Stimulated activated CD4-positive, alpha-beta T cell treated with anti-CD3 and anti-CD28 coated beads, Interleukin-4, amount 100 ng/mL, for 1 hour (primary cell): Measurements from ENCODE around the gene QRSL1.
"Not testable (repeated sequence)": the region's sequence is repeated elsewhere in the genome, so short reads cannot be mapped to it uniquely, and the experiment has no call there.

Source experiments
- DNase-seq: peaks from one replicate; pipeline ENCODE4 v3.0.0-alpha.2; 2020

Gene QRSL1

GRCh38 chr6:106688177-106688951 is 59.0 kb downstream of the QRSL1 start:
- no peak for DNase-seq

DNA sequence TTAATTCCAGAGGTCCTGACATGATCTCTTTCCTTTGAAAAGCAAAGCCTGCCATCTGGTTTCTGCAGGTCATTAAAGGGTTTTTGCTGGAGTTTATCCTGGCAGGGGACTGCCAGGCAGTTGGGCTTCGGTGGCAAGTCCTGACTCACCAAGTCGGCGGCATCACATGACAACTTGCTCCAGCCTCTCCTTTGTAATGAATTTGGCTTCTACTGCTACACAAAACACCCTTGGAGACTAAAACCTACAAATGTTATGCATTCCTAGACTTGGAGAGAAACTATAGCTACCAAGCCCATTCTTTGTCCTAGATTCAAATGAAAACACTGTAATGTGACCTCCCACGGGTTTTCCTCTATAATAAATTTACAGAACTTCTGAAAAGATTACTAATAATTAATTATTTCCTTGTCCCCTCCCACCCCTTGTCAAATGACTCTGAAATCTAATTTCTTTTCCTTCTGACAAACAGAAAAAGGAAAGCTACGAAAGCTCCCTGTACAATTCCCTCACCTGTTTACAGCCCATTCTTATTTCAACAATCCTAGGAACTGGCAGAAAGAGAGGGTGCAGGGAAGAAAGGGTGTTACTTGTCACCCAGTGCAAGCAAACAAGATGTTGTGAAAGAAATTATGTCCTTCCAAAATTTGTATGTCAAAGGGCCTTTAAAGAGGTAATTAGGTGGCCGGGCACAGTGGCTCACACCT is 62.9 kb downstream of the QRSL1 start:
- DNase-seq = no peak

GRCh38 chr6:106692819-106693208 is 63.4 kb downstream of the QRSL1 start:
- DNase-seq = no peak

DNA sequence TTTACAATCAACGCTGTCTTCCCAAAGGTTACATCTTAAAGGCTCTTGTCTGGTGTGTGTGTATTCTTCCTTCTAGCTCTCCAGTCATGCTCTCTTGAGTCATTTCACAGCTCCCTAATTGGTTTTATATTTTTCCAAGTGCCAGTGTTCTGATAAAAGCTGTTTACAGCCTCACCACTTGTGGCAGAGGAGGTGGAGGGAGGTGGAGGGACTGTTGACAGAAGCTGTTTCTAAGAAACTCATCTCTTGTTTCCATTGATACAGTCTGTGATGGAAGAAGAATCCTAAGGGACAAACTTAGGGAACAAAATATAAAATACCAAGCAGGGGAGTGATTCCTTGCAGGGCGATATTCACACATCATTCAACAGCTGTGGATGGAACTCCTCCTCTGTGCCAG is 64.0 kb downstream of the QRSL1 start:
- no peak for DNase-seq

DNA sequence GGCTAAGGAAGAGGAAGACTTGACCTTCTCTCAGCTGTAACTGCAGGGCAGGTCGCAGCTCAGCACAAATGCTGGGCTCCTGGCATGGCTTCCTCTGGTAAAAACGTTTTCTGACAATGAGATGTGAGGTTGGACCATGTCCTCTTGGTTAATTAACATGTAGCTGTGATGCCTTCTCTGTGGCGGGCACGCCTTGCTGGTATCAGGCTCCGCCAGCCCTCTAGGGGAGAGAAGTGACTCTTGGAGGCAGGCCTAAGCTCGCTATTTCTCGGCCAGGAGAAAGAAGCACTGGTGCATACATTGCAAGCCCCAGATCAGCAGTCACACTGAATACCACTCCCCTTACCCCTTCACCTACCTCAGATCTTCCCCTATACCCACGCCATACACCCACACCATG is 65.0 kb downstream of the QRSL1 start:
- no peak for DNase-seq

- no peak for DNase-seq
Measured at GRCh38 chr6:106700581-106700980, 71.2 kb downstream of the QRSL1 start.

DNA sequence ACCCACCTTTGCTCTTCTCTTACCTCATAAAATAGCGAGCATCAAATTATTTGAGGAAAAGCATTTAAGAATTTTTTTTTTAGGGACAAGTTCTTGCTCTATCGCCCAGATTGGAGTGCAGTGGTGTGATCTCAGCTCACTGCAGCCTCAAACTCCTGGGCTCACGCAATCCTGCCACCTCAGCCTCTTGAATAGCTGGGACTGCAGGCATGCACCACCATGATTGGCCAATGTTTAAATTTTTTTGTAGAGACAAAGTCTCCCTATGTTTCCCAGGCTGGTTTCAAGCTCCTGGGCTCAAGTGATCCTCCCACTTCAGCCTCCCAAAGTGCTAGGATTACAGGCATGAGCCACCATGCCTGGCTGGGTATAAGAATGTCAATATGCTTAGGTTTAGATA is 71.8 kb downstream of the QRSL1 start:
- DNase-seq = not testable (repeated sequence)

GRCh38 chr6:106702046-106702445 is 72.7 kb downstream of the QRSL1 start:
- no peak for DNase-seq

DNA sequence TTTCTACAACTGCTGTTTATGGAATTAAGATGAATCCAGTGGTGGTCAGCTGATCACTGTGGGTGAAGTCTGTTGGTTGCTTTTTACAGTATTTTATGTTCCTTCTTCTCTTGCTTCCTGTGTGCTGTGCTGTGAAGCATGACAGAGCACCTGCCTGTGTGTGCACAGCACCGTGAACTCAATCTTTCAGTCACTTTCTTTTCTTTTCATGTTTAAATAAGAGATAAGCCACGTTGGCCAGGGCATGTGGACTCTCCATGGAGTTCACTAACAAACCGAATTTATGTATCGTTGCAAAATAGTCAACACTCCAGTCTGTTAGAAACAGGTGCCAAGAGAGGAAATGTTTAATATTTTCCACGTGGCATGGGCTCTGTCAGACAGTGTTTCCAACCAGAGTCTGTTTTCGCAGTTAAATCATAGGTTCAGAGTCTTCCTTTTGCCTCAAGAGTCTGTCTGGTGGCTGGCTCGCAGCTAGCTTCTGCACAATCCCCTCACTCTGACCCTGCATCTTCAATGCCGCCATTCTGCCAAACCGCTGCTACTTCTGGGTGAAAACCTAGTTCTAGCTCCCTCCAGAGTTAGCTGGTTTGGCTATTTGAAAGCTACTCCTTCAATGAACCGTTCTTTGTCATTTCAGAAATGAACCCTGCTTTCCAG is 73.2 kb downstream of the QRSL1 start:
- no peak for DNase-seq

- no peak for DNase-seq
Measured at GRCh38 chr6:106704327-106704726, 74.9 kb downstream of the QRSL1 start.

DNA sequence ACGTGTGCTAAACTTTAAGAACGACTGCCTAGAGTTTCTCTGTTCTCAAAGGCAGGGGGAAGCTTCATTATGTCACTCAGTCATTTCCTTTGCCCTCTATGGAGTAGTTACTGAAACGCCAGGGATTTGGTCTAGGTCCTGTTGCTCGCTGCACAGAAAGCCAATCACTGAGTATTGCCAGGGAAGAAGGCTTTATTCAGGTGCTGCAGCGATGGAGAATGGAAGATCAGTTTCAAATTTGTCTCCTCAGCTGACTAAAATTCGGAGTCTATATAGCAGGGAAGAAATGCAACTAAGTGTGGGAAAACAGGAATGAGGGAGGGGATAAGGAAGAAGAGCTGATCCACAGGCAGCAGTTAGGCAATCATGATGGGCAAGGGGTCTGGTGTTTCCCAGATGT is 75.8 kb downstream of the QRSL1 start:
- DNase-seq = no peak

GRCh38 chr6:106710580-106710979 is 81.2 kb downstream of the QRSL1 start:
- DNase-seq = no peak

DNA sequence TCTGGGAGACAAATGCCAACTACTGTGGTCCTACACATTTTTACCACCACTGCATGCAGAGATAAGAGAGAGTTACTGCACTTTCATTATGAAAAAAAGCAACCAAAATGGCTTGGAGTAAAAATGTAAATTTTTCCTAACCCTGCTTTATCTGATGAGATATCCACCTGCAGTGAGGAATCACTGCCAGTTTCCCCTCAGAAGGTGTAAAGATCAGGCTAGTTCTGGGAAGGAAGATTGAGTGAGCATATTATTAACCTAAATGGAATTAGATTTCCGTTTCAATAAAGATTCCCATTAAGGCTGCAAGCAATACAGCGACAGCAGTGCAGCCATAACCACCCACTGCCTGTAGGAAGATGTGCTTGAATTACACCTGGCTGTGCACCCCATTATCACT is 84.9 kb downstream of the QRSL1 start:
- no peak for DNase-seq

- no peak for DNase-seq
Measured at GRCh38 chr6:106715922-106716321, 86.5 kb downstream of the QRSL1 start.

GRCh38 chr6:106716966-106717365 is 87.6 kb downstream of the QRSL1 start:
- DNase-seq = no peak
